Testis (tissue), 2 donors: Measurements from ENCODE around the gene DOK3.

ENCODE experiments used
- POLR2A ChIP-seq: fragments of 450-650 bp; IDR thresholded peaks from one replicate; pipeline ENCODE4 v1.6.1; 2017; ENCODE audit warnings: antibody characterized with exemption, mild to moderate bottlenecking, moderate library complexity
- TF ChIP-seq, protein P1 (sequence below), 3 experiments: fragments of 450-650 bp in 2 of 3; fragments of 200-600 bp in 1 of 3; sonication (generic) in 1 of 3; IDR thresholded peaks; one replicate each; pipeline ENCODE4 v1.5.1; 2016 to 2019; ENCODE audit warnings: antibody characterized with exemption in 3 of 3, mild to moderate bottlenecking in 2 of 3, moderate library complexity in 1 of 3

GRCh38 chr5:177505075-177505474 lies 4.6 kb downstream of the DOK3 start:
- TF ChIP-seq, protein P1, sequence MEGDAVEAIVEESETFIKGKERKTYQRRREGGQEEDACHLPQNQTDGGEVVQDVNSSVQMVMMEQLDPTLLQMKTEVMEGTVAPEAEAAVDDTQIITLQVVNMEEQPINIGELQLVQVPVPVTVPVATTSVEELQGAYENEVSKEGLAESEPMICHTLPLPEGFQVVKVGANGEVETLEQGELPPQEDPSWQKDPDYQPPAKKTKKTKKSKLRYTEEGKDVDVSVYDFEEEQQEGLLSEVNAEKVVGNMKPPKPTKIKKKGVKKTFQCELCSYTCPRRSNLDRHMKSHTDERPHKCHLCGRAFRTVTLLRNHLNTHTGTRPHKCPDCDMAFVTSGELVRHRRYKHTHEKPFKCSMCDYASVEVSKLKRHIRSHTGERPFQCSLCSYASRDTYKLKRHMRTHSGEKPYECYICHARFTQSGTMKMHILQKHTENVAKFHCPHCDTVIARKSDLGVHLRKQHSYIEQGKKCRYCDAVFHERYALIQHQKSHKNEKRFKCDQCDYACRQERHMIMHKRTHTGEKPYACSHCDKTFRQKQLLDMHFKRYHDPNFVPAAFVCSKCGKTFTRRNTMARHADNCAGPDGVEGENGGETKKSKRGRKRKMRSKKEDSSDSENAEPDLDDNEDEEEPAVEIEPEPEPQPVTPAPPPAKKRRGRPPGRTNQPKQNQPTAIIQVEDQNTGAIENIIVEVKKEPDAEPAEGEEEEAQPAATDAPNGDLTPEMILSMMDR (IDR thresholded peaks at IDR 0.05) = no peak
- no peak for TF ChIP-seq POLR2A
